Mesothelial cell of epicardium (in vitro differentiated cells): ENCODE results near the gene BATF3. TPM values are rescaled to one million over a fixed set of nuclear protein-coding genes. Genes with fewer than 3 reads are reported as not detected.

ENCODE experiments used
- DNase-seq, 2 experiments: peaks; one replicate each; pipeline ENCODE4 v3.0.0; 2021; ENCODE audit warnings: low spot score in 2 of 2; ENCODE audit not compliant: unreplicated experiment in 2 of 2
- H3K27ac Mint-ChIP-seq: 2 replicates; pipeline ENCODE4 v1.8.0; 2021; ENCODE audit warnings: mixed read lengths
- H3K27me3 Mint-ChIP-seq: 2 replicates; pipeline ENCODE4 v1.8.0; 2021; ENCODE audit warnings: low read depth, mixed read lengths
- H3K36me3 Mint-ChIP-seq: 2 replicates; pipeline ENCODE4 v1.8.0; 2021; ENCODE audit warnings: mixed read lengths
- H3K4me1 Mint-ChIP-seq: 2 replicates; pipeline ENCODE4 v1.8.0; 2021; ENCODE audit warnings: mixed read lengths
- H3K4me3 Mint-ChIP-seq: 2 replicates; pipeline ENCODE4 v1.8.0; 2021; ENCODE audit warnings: mild to moderate bottlenecking, moderate library complexity, mixed read lengths
- H3K9me3 Mint-ChIP-seq: 2 replicates; pipeline ENCODE4 v1.8.0; 2021; ENCODE audit warnings: mixed read lengths
- CTCF ChIP-seq: fragments of 200-600 bp; sonication (generic); IDR thresholded peaks from one replicate; pipeline ENCODE4 v1.5.0; 2021; ENCODE audit warnings: antibody characterized with exemption; ENCODE audit not compliant: unreplicated experiment
- total RNA-seq: library from RNA; stranded (reverse); gene quantifications from 3 replicates; pipeline ENCODE4 v1.2.1, GENCODE V29; 2021

BATF3 gene, protein sequence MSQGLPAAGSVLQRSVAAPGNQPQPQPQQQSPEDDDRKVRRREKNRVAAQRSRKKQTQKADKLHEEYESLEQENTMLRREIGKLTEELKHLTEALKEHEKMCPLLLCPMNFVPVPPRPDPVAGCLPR
- total RNA-seq, result 0.84 to 1.0 TPM (median 1.0 TPM) in 3 replicates

DNA sequence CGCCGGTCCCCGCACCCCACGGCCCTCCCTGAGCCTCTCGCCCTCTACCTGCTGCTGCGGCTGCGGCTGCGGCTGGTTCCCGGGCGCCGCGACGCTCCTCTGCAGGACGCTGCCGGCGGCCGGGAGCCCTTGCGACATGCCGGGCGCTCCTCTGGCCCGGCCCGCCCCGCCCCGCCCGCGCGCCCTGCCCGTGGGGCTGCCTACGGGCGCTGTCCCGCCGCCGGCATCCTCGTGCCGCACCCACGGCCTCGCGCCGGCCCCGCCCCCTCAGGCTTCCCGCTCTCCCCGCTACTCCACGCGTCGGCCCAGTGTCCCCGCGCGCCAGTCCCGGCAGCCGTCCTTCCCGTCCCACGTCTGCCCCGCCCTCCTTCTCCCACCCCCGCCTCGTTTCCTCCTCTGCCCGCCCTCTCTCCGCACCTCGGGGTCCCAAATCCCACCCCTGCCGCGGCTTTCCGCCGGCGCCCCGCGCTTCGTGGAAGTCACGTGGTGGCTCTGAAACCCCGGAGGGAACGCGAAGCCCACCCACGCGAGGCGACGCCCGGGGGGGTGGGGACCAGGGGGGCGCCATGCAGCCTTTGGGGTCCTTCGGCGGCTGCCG lies at the start of gene BATF3:
TSS of gene BATF3 (minus strand) at position 216 of the 598 bp plus-strand sequence. CDS start at position 138, 78 bp downstream.
- peaks cover 9% of the 10 kb centered on the region for H3K4me1 Mint-ChIP-seq

GRCh38 chr1:212746546-212746945 lies 46.9 kb upstream of the BATF3 start:
- H3K36me3 Mint-ChIP-seq, result peaks cover 34% of the 10 kb centered on the region
- peaks cover 19% of the 10 kb centered on the region for H3K9me3 Mint-ChIP-seq
- H3K4me3 Mint-ChIP-seq, result no peak overlapping the region
- no peaks in the 10 kb centered on the region for H3K27me3 Mint-ChIP-seq
- no peak for DNase-seq
- peaks cover 5% of the 10 kb centered on the region for H3K4me1 Mint-ChIP-seq
- no peak overlapping the region for H3K27ac Mint-ChIP-seq
- no peak for TF ChIP-seq CTCF

More for the DNA sequence above, at the start of gene BATF3:
- no peaks in the 10 kb centered on the region for H3K36me3 Mint-ChIP-seq
- peak within 1 kb of the TSS; percentile 64 for H3K4me3 Mint-ChIP-seq
- no peaks in the 10 kb centered on the region for H3K9me3 Mint-ChIP-seq
- no peak within 1 kb of the TSS for H3K27ac Mint-ChIP-seq
- H3K27me3 Mint-ChIP-seq, result peaks cover 81% of the 10 kb centered on the region
- no peak for TF ChIP-seq CTCF
- peak; percentile 35 to 42 for DNase-seq

DNA sequence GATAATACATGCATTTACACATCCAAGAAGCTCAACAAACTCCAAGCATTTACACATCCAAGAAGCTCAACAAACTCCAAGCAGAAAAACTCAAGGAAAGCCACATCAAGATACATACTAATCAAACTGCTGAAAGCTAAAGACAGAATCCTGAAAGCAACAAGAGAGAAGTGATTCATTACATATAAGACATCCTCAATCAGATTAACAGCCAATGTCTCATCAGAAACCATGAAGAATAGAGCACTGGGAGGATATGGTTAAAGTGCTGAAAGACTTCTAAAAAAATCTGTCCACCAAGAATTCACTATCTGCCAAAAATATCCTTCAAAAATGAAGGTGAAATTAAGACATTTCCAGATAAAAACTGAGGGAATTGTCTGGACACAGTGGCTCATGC lies 45.7 kb upstream of the BATF3 start:
- H3K27me3 Mint-ChIP-seq, result no peaks in the 10 kb centered on the region
- H3K27ac Mint-ChIP-seq, result no peak overlapping the region
- TF ChIP-seq CTCF, result no peak
- DNase-seq, result no peak
- no peak overlapping the region for H3K4me3 Mint-ChIP-seq
- H3K36me3 Mint-ChIP-seq, result peaks cover 39% of the 10 kb centered on the region
- peaks cover 24% of the 10 kb centered on the region for H3K9me3 Mint-ChIP-seq
- peaks cover 5% of the 10 kb centered on the region for H3K4me1 Mint-ChIP-seq

- Mint-ChIP-seq H3K4me3 (no peak overlapping the region), H3K4me1 (no peaks in the 10 kb centered on the region), H3K9me3 (peaks cover 24% of the 10 kb centered on the region), H3K27me3 (no peaks in the 10 kb centered on the region), H3K36me3 (peaks cover 39% of the 10 kb centered on the region), H3K27ac (no peak overlapping the region)
- DNase-seq, result no peak
- TF ChIP-seq CTCF, result no peak
Observed at GRCh38 chr1:212743901-212744475, 44.3 kb upstream of the BATF3 start.

GRCh38 chr1:212738330-212738729 lies 38.7 kb upstream of the BATF3 start:
- Mint-ChIP-seq H3K4me3 (no peak overlapping the region), H3K36me3 (peaks cover 26% of the 10 kb centered on the region), H3K4me1 (peaks cover 9% of the 10 kb centered on the region), H3K9me3 (peaks cover 13% of the 10 kb centered on the region), H3K27me3 (no peaks in the 10 kb centered on the region), H3K27ac (peak overlapping the region; percentile 6)
- TF ChIP-seq CTCF, result no peak
- no peak for DNase-seq
